Brain microvascular endothelial cell (primary cell): ENCODE data around the gene SLC35B2.

Experiments
- DNase-seq: peaks from one replicate; pipeline ENCODE4 v3.0.0-alpha.2; 2020
- H3K27ac ChIP-seq: fragments of 250-450 bp; sonication (Bioruptor Pico); 2 replicates; pipeline ENCODE4 v1.5.1; 2020; ENCODE audit warnings: mild to moderate bottlenecking, moderate library complexity
- H3K27me3 ChIP-seq: fragments of 250-450 bp; sonication (Bioruptor Pico); replicated peaks from 2 replicates; pipeline ENCODE4 v1.5.1; 2020; ENCODE audit warnings: mild to moderate bottlenecking
- H3K36me3 ChIP-seq: fragments of 250-450 bp; sonication (Bioruptor Pico); replicated peaks from 2 replicates; pipeline ENCODE4 v1.5.1; 2020; ENCODE audit warnings: mild to moderate bottlenecking
- H3K4me3 ChIP-seq: 2 replicates; pipeline ENCODE4 v1.5.1; 2011; ENCODE audit warnings: low read depth, mild to moderate bottlenecking, control low read depth, low read length, moderate library complexity
- in situ Hi-C: cut with HindIII; loops from 2 replicates; pipeline ENCODE4 v1.10.0; 2017; ENCODE audit warnings: low sequenced_read_pairs, low pct_ligation_motif_present
- TF ChIP-seq, protein P1 (sequence below): IDR thresholded peaks from 2 replicates; pipeline ENCODE4 v1.5.1; 2011; ENCODE audit warnings: low read depth, mild to moderate bottlenecking, moderate library complexity, low read length, control low read depth, inconsistent platforms; ENCODE audit errors: missing control alignments

The SLC35B2 gene

DNA sequence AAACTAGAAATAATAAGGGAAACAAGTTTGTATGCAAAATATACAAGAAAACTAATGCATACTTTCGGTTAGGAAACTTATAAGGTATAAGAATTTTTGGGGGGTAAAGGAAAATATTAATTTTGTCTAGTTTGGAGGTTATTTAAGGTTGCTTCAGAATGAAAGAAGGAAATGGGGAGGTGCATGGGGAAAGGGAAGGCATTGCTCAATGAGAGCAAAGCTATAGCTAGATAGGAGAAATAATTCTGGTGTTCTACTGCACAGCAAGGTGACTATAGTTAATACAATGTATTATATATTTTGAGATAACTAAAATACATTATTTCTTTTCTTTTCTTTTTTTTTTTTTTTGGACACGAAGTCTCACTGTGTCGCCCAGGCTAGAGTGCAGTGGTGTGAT, 46.0 kb downstream of the SLC35B2 start:
- Histone ChIP-seq H3K36me3 (no peaks in the 10 kb centered on the region), H3K4me3 (no peak overlapping the region), H3K27ac (no peak overlapping the region), H3K27me3 (no peaks in the 10 kb centered on the region)
- in situ Hi-C loops: no loop called here
- DNase-seq: no peak
- TF ChIP-seq, protein P1, sequence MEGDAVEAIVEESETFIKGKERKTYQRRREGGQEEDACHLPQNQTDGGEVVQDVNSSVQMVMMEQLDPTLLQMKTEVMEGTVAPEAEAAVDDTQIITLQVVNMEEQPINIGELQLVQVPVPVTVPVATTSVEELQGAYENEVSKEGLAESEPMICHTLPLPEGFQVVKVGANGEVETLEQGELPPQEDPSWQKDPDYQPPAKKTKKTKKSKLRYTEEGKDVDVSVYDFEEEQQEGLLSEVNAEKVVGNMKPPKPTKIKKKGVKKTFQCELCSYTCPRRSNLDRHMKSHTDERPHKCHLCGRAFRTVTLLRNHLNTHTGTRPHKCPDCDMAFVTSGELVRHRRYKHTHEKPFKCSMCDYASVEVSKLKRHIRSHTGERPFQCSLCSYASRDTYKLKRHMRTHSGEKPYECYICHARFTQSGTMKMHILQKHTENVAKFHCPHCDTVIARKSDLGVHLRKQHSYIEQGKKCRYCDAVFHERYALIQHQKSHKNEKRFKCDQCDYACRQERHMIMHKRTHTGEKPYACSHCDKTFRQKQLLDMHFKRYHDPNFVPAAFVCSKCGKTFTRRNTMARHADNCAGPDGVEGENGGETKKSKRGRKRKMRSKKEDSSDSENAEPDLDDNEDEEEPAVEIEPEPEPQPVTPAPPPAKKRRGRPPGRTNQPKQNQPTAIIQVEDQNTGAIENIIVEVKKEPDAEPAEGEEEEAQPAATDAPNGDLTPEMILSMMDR: no peak

DNA sequence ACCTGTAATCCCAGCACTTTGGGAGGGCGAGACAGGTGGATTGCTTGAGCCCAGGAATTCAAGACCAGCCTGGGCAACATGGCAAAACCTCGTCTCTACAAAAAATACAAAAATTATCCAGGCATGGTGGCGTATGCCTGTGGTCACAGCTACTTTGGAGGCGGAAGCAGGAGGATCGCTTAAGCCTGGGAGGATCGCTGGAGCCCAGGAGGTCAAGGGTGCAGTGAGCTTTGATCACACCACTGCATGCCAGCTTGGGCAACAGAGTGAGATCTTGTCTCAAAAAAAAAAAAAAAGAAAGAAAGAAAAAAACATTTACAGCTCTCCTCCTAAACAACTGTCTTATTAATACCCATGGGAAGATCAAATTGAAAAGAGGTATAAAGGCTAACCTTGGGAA, 49.4 kb downstream of the SLC35B2 start:
- no peak overlapping the region for H3K27ac ChIP-seq
- DNase-seq: no peak
- H3K4me3 ChIP-seq: no peak overlapping the region
- TF ChIP-seq, protein P1: no peak
- no peaks in the 10 kb centered on the region for H3K36me3 ChIP-seq
- in situ Hi-C loops: no loop called here
- H3K27me3 ChIP-seq: no peaks in the 10 kb centered on the region
